ENCODE measurements around the gene MSRB3. TPM values are rescaled to one million over a fixed set of nuclear protein-coding genes. Genes with fewer than 3 reads are reported as not detected.

MSRB3 gene
- total RNA-seq, 4 donors from 2014 or later: 21.7 to 56.9 (median 26.4) TPM

DNA sequence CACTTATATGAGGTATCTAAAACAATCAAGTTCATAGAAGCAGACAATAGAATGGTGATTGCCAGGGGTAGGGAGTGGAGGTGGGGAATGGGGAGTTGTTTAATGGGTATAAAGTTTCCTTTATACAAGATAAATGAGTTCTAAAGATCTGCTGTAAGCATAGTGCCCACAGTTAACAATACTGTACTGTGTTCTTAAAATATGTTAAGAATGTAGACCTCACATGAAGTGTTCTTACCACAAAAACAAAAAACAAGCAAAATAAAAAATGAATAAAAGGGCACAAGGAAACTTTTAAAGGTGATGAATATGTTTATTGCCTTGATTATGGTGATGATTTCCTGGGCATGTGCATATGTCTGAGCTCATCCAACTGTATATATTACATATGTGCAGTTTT, 211.8 kb downstream of the MSRB3 start:
- H3K27ac ChIP-seq: no peak overlapping the region
- no peak for DNase-seq
- no peak for TF ChIP-seq CTCF (IDR thresholded peaks at IDR 0.05)
- TF ChIP-seq POLR2A (IDR thresholded peaks at IDR 0.05): no peak
- TF ChIP-seq EP300 (IDR thresholded peaks at IDR 0.05; ENCODE audit: low read depth): no peak
- no peak for TF ChIP-seq POLR2AphosphoS5 (IDR thresholded peaks at IDR 0.05)

GRCh38 chr12:65492998-65493912, 214.8 kb downstream of the MSRB3 start:
- in situ Hi-C loops (cut with MboI; ENCODE audit: low pct_ligation_motif_present in 1 of 4, low pct_unique_long_range_greater_than_20kb in 1 of 4, low sequenced_read_pairs in 3 of 4): no loop called here
- Histone ChIP-seq H3K27ac (no peak overlapping the region), H3K36me3 (no peaks in the 10 kb centered on the region), H3K4me1 (no peaks in the 10 kb centered on the region), H3K9me3 (no peaks in the 10 kb centered on the region), H3K27me3 (no peaks in the 10 kb centered on the region), H3K4me3 (no peak overlapping the region)
- intact Hi-C loops (cut with DNase I; ENCODE audit: low total_unique reads): no loop called here
- no peak for DNase-seq
- WGBS, 2 donors (ENCODE audit: low coverage in 1 of 2): 54 to 75% methylated on average over 1 of the region's 1 CpG
- TF ChIP-seq POLR2AphosphoS5 (IDR thresholded peaks at IDR 0.05) (no peak), POLR2A (IDR thresholded peaks at IDR 0.05) (no peak), EP300 (IDR thresholded peaks at IDR 0.05; ENCODE audit: low read depth) (no peak), CTCF (IDR thresholded peaks at IDR 0.05) (no peak)

More for the DNA sequence above, 211.8 kb downstream of the MSRB3 start:
- intact Hi-C loops (cut with DNase I; ENCODE audit: low total_unique reads) (no loop called here), in situ Hi-C loops (cut with MboI; ENCODE audit: low pct_ligation_motif_present in 1 of 4, low pct_unique_long_range_greater_than_20kb in 1 of 4, low sequenced_read_pairs in 3 of 4) (no loop called here)
- Histone ChIP-seq H3K4me1 (no peaks in the 10 kb centered on the region), H3K4me3 (no peak overlapping the region), H3K36me3 (no peaks in the 10 kb centered on the region), H3K9me3 (no peaks in the 10 kb centered on the region), H3K27me3 (no peaks in the 10 kb centered on the region)

DNA sequence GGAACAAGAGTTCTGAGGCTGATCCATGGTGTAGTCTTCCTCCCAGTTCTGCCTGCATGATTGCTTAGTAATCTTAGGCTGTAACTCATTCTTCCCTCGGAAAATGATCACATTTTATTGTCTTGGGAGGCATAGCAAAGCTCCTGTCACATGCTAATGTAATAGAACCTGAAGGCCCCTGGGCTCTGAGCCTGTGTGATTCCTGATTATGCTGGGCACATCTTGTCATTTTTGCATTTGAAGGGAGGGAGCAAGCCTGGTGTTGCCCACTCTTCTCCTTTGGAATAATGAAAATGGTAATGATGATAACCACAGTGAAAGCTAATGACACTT, 215.4 kb downstream of the MSRB3 start:
- 45% methylated on average over 1 of the region's 1 CpG; no CpG with 5 or more reads in 1 of the 2 donors for WGBS, 2 donors (ENCODE audit: low coverage in 1 of 2)
- H3K4me1 ChIP-seq: no peaks in the 10 kb centered on the region
- no peak overlapping the region for H3K4me3 ChIP-seq
- TF ChIP-seq POLR2A (IDR thresholded peaks at IDR 0.05) (no peak), CTCF (IDR thresholded peaks at IDR 0.05) (no peak), POLR2AphosphoS5 (IDR thresholded peaks at IDR 0.05) (no peak), EP300 (IDR thresholded peaks at IDR 0.05; ENCODE audit: low read depth) (no peak)
- no peaks in the 10 kb centered on the region for H3K36me3 ChIP-seq
- in situ Hi-C loops (cut with MboI; ENCODE audit: low pct_ligation_motif_present in 1 of 4, low pct_unique_long_range_greater_than_20kb in 1 of 4, low sequenced_read_pairs in 3 of 4): no loop called here
- intact Hi-C loops (cut with DNase I; ENCODE audit: low total_unique reads): no loop called here
- H3K9me3 ChIP-seq: no peaks in the 10 kb centered on the region
- H3K27me3 ChIP-seq: no peaks in the 10 kb centered on the region
- H3K27ac ChIP-seq: no peak overlapping the region
- DNase-seq: no peak

DNA sequence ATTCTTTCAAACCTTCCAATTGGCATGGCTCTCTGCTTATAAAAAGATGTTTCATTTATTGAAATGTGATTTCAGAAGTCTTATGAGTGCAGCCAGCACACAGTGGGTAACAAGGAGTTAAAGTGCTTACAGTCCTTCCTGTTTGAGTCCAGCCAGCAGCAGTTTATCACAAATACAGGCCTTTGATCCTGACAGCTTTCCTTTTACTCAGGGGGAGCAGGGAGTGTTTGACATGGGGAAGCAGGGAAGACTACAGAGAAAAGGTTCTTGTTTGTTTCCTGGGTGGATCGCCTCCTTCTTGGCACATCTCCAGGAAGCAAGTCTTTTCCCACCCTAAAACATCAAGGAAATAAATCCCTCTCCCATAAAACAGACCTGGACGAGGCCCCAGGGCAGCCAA, 216.1 kb downstream of the MSRB3 start:
- Histone ChIP-seq H3K4me1 (no peaks in the 10 kb centered on the region), H3K27ac (no peak overlapping the region), H3K27me3 (no peaks in the 10 kb centered on the region), H3K9me3 (no peaks in the 10 kb centered on the region), H3K4me3 (no peak overlapping the region), H3K36me3 (no peaks in the 10 kb centered on the region)
- 32% methylated on average over 2 of the region's 2 CpGs; no CpG with 5 or more reads in 1 of the 2 donors for WGBS, 2 donors (ENCODE audit: low coverage in 1 of 2)
- TF ChIP-seq CTCF (IDR thresholded peaks at IDR 0.05): no peak
- no peak for TF ChIP-seq POLR2AphosphoS5 (IDR thresholded peaks at IDR 0.05)
- TF ChIP-seq POLR2A (IDR thresholded peaks at IDR 0.05): no peak
- TF ChIP-seq EP300 (IDR thresholded peaks at IDR 0.05; ENCODE audit: low read depth): no peak
- DNase-seq: no peak
- intact Hi-C loops (cut with DNase I; ENCODE audit: low total_unique reads): no loop called here
- in situ Hi-C loops (cut with MboI; ENCODE audit: low pct_ligation_motif_present in 1 of 4, low pct_unique_long_range_greater_than_20kb in 1 of 4, low sequenced_read_pairs in 3 of 4): no loop called here
